Measurements from ENCODE around the gene GLTP.
"Not testable (repeated sequence)": the region's sequence is repeated elsewhere in the genome, so short reads cannot be mapped to it uniquely, and the experiment has no call there.

GRCh38 chr12:109862491-109862890 lies 17.9 kb downstream of the GLTP start:
- TF ChIP-seq CTCF, POLR2A (IDR thresholded peaks at IDR 0.05): not testable (repeated sequence)
